ENCODE measurements around the gene OR51E2. TPM values are rescaled to one million over a fixed set of nuclear protein-coding genes. Genes with fewer than 3 reads are reported as not detected.

Gene OR51E2
- total RNA-seq, 2 donors from 2014 or later = not detected

GRCh38 chr11:4682623-4683419 lies 14.8 kb downstream of the OR51E2 start:
- TF ChIP-seq CTCF (conservative IDR thresholded peaks at IDR 0.05) = no peak
- no peaks in the 10 kb centered on the region for H3K36me3 Mint-ChIP-seq (ENCODE audit: low read depth)
- Histone ChIP-seq H3K27ac (ENCODE audit: low read depth, low read length) (no peak overlapping the region), H3K9me3 (ENCODE audit: control insufficient read depth, low read length) (no peaks in the 10 kb centered on the region), H3K27me3 (ENCODE audit: control insufficient read depth, insufficient read depth, low read length, poor library complexity, severe bottlenecking) (no peaks in the 10 kb centered on the region), H3K4me1 (ENCODE audit: control insufficient read depth, insufficient read depth, low read length) (no peaks in the 10 kb centered on the region), H3K4me3 (ENCODE audit: low read length) (no peak overlapping the region), H3K9ac (ENCODE audit: extremely low read depth, low read length, poor library complexity, severe bottlenecking) (no peak overlapping the region), H3K36me3 (ENCODE audit: control insufficient read depth, insufficient read depth, low read length) (no peaks in the 10 kb centered on the region)
- H3K4me1 Mint-ChIP-seq = no peaks in the 10 kb centered on the region
- no peak overlapping the region for H3K27ac Mint-ChIP-seq
- no peak overlapping the region for H3K4me3 Mint-ChIP-seq
- DNase-seq = no peak
- 90% methylated on average over 2 of the region's 2 CpGs for WGBS, 2 experiments (ENCODE audit: insufficient coverage in 1 of 2, insufficient read length in 1 of 2)
- H3K9me3 Mint-ChIP-seq = no peaks in the 10 kb centered on the region
- H3K27me3 Mint-ChIP-seq (ENCODE audit: insufficient read depth) = no peaks in the 10 kb centered on the region

- Histone ChIP-seq H3K9me3 (ENCODE audit: control insufficient read depth, low read length) (no peaks in the 10 kb centered on the region), H3K36me3 (ENCODE audit: control insufficient read depth, insufficient read depth, low read length) (no peaks in the 10 kb centered on the region), H3K9ac (ENCODE audit: extremely low read depth, low read length, poor library complexity, severe bottlenecking) (no peak overlapping the region), H3K27me3 (ENCODE audit: control insufficient read depth, insufficient read depth, low read length, poor library complexity, severe bottlenecking) (no peaks in the 10 kb centered on the region), H3K4me3 (ENCODE audit: low read length) (no peak overlapping the region), H3K4me1 (ENCODE audit: control insufficient read depth, insufficient read depth, low read length) (no peaks in the 10 kb centered on the region), H3K27ac (ENCODE audit: low read depth, low read length) (no peak overlapping the region)
- DNase-seq = no peak
- H3K27ac Mint-ChIP-seq = no peak overlapping the region
- no peak for TF ChIP-seq CTCF (conservative IDR thresholded peaks at IDR 0.05)
- 92 to 100% methylated on average over 2 to 3 of the region's 3 CpGs for WGBS, 2 experiments (ENCODE audit: insufficient coverage in 1 of 2, insufficient read length in 1 of 2)
- H3K9me3 Mint-ChIP-seq = no peaks in the 10 kb centered on the region
- H3K4me3 Mint-ChIP-seq = no peak overlapping the region
- H3K4me1 Mint-ChIP-seq = no peaks in the 10 kb centered on the region
- no peaks in the 10 kb centered on the region for H3K36me3 Mint-ChIP-seq (ENCODE audit: low read depth)
- no peaks in the 10 kb centered on the region for H3K27me3 Mint-ChIP-seq (ENCODE audit: insufficient read depth)
These were observed 17.3 kb downstream of the OR51E2 start for GRCh38 chr11:4680341-4680740.

- Histone ChIP-seq H3K27me3 (ENCODE audit: control insufficient read depth, insufficient read depth, low read length, poor library complexity, severe bottlenecking) (no peaks in the 10 kb centered on the region), H3K9ac (ENCODE audit: extremely low read depth, low read length, poor library complexity, severe bottlenecking) (no peak overlapping the region), H3K4me3 (ENCODE audit: low read length) (no peak overlapping the region), H3K9me3 (ENCODE audit: control insufficient read depth, low read length) (no peaks in the 10 kb centered on the region), H3K27ac (ENCODE audit: low read depth, low read length) (no peak overlapping the region), H3K36me3 (ENCODE audit: control insufficient read depth, insufficient read depth, low read length) (no peaks in the 10 kb centered on the region), H3K4me1 (ENCODE audit: control insufficient read depth, insufficient read depth, low read length) (no peaks in the 10 kb centered on the region)
- H3K36me3 Mint-ChIP-seq (ENCODE audit: low read depth) = no peaks in the 10 kb centered on the region
- no peaks in the 10 kb centered on the region for H3K4me1 Mint-ChIP-seq
- no peaks in the 10 kb centered on the region for H3K9me3 Mint-ChIP-seq
- H3K4me3 Mint-ChIP-seq = no peak overlapping the region
- no peak for TF ChIP-seq CTCF (conservative IDR thresholded peaks at IDR 0.05)
- no peaks in the 10 kb centered on the region for H3K27me3 Mint-ChIP-seq (ENCODE audit: insufficient read depth)
- DNase-seq = no peak
- WGBS, 2 experiments (ENCODE audit: insufficient coverage in 1 of 2, insufficient read length in 1 of 2) = 96 to 100% methylated on average over 2 of the region's 2 CpGs
- H3K27ac Mint-ChIP-seq = no peak overlapping the region
These were observed 19.7 kb downstream of the OR51E2 start for GRCh38 chr11:4677948-4678347.

Data from endodermal cell (in vitro differentiated cells).